IMR-90 (cell line): Measurements from ENCODE around the gene ADCY2. TPM values are rescaled to one million over a fixed set of nuclear protein-coding genes. Genes with fewer than 3 reads are reported as not detected.

Experiments used
- ATAC-seq: fragments of 200-7000 bp; cut with Tn5 transposase; 2 replicates; pipeline ENCODE4 v1.9.1; 2020; ENCODE audit warnings: low read depth, mild to moderate bottlenecking, moderate library complexity
- BruUV-seq: library from RNA; stranded (reverse); fragments of 400-500 nt; replicated peaks from 2 replicates; lab custom pipeline; 2021; lab: Mats Ljungman, UMichigan
- CTCF ChIA-PET: fragments of 300-600 bp; formaldehyde crosslinking; extraction: SDS; loops from one replicate; lab custom pipeline; 2021; ENCODE audit warnings: antibody characterized with exemption; lab: Yijun Ruan, JAX
- POLR2A ChIA-PET: fragments of 300-600 bp; sonication (Branson Sonifier 250); formaldehyde crosslinking; loops from one replicate; lab custom pipeline; 2022; ENCODE audit warnings: antibody characterized with exemption; ENCODE audit not compliant: unreplicated experiment; lab: Charles Lee
- DNase-seq: peaks from one replicate; pipeline ENCODE4 v3.0.0; 2013
- H2AFZ ChIP-seq: replicated peaks from 2 replicates; pipeline ENCODE3; 2013; ENCODE audit warnings: low read length, mild to moderate bottlenecking; ENCODE audit not compliant: poor library complexity
- H2AK5ac ChIP-seq: 2 replicates; pipeline ENCODE4 v1.6.1; 2013; ENCODE audit warnings: low read depth, low read length, inconsistent platforms
- H2AK9ac ChIP-seq: replicated peaks from 2 replicates; pipeline ENCODE3; 2013; ENCODE audit warnings: mild to moderate bottlenecking, low read depth, low read length, moderate library complexity; ENCODE audit not compliant: poor library complexity
- H2BK120ac ChIP-seq: 2 replicates; pipeline ENCODE4 v1.6.1; 2013; ENCODE audit warnings: low read depth, low read length, inconsistent platforms
- H2BK15ac ChIP-seq: 3 replicates; pipeline ENCODE4 v1.6.1; 2013; ENCODE audit warnings: low read depth, low read length, inconsistent platforms
- H2BK20ac ChIP-seq: 2 replicates; pipeline ENCODE4 v1.6.1; 2013; ENCODE audit warnings: low read depth, mild to moderate bottlenecking, inconsistent platforms, low read length, moderate library complexity
- H2BK5ac ChIP-seq: 2 replicates; pipeline ENCODE4 v1.6.1; 2013; ENCODE audit warnings: mild to moderate bottlenecking, low read depth, low read length, inconsistent platforms; ENCODE audit not compliant: poor library complexity, severe bottlenecking
- H3K14ac ChIP-seq: replicated peaks from 2 replicates; pipeline ENCODE4 v1.6.1; 2013; ENCODE audit warnings: low read depth, low read length, inconsistent platforms
- H3K18ac ChIP-seq: 2 replicates; pipeline ENCODE4 v1.6.1; 2013; ENCODE audit warnings: low read depth, low read length, control low read depth
- H3K23ac ChIP-seq: 2 replicates; pipeline ENCODE4 v1.6.1; 2013; ENCODE audit warnings: low read depth, low read length, inconsistent platforms
- H3K27ac ChIP-seq: 2 replicates; pipeline ENCODE4 v1.5.1; 2013; ENCODE audit warnings: mild to moderate bottlenecking, control low read depth, low read length; ENCODE audit not compliant: insufficient read depth
- H3K27me3 ChIP-seq: 2 replicates; pipeline ENCODE4 v1.6.1; 2013; ENCODE audit warnings: low read length; ENCODE audit not compliant: control insufficient read depth, insufficient read depth
- H3K36me3 ChIP-seq: 2 replicates; pipeline ENCODE4 v1.6.1; 2013; ENCODE audit warnings: low read length, mixed read lengths; ENCODE audit not compliant: control insufficient read depth, insufficient read depth
- H3K4ac ChIP-seq: 2 replicates; pipeline ENCODE4 v1.6.1; 2013; ENCODE audit warnings: low read depth, low read length, inconsistent platforms
- H3K4me1 ChIP-seq: 2 replicates; pipeline ENCODE4 v1.6.1; 2013; ENCODE audit warnings: low read length, mixed read lengths; ENCODE audit not compliant: control insufficient read depth, insufficient read depth
- H3K4me2 ChIP-seq: 2 replicates; pipeline ENCODE4 v1.6.1; 2013; ENCODE audit warnings: low read depth, mild to moderate bottlenecking, control low read depth, low read length, moderate library complexity
- H3K4me3 ChIP-seq: 2 replicates; pipeline ENCODE4 v1.5.1; 2013; ENCODE audit warnings: low read depth, mild to moderate bottlenecking, control low read depth, low read length, moderate library complexity; ENCODE audit not compliant: insufficient read depth
- H3K56ac ChIP-seq: 2 replicates; pipeline ENCODE4 v1.6.1; 2013; ENCODE audit warnings: low read length, inconsistent platforms; ENCODE audit not compliant: insufficient read depth; ENCODE audit errors: extremely low read depth
- H3K79me1 ChIP-seq, 2 experiments: 2 replicates each; pipeline ENCODE4 v1.6.1; 2013; ENCODE audit warnings: low read length in 2 of 2, inconsistent platforms in 1 of 2, low read depth in 1 of 2
- H3K9ac ChIP-seq: 2 replicates; pipeline ENCODE4 v1.6.1; 2013; ENCODE audit warnings: low read depth, low read length, control low read depth
- H3K9me1 ChIP-seq: 2 replicates; pipeline ENCODE4 v1.6.1; 2013; ENCODE audit warnings: low read length, inconsistent platforms; ENCODE audit not compliant: insufficient read depth
- H3K9me3 ChIP-seq: 2 replicates; pipeline ENCODE4 v1.6.1; 2013; ENCODE audit warnings: low read length; ENCODE audit not compliant: control insufficient read depth, insufficient read depth
- H4K20me1 ChIP-seq: 2 replicates; pipeline ENCODE4 v1.6.1; 2013; ENCODE audit warnings: low read length, inconsistent platforms; ENCODE audit not compliant: insufficient read depth
- H4K5ac ChIP-seq: 2 replicates; pipeline ENCODE4 v1.6.1; 2013; ENCODE audit warnings: mild to moderate bottlenecking, low read depth, low read length, control low read depth
- H4K8ac ChIP-seq, 2 experiments: 2 replicates each; pipeline ENCODE4 v1.6.1; 2013; ENCODE audit warnings: low read depth in 2 of 2, low read length in 2 of 2, control low read depth in 1 of 2, inconsistent platforms in 1 of 2
- H4K91ac ChIP-seq: 2 replicates; pipeline ENCODE4 v1.6.1; 2013; ENCODE audit warnings: low read depth, low read length, inconsistent platforms; ENCODE audit not compliant: insufficient read depth
- BHLHE40 ChIP-seq: fragments of 150-350 bp; IDR thresholded peaks from 2 replicates; pipeline ENCODE4 v1.6.1; 2016; ENCODE audit warnings: mild to moderate bottlenecking, low read depth, low read length
- CHD1 ChIP-seq: IDR thresholded peaks from 2 replicates; pipeline ENCODE4 v1.6.1; 2012; ENCODE audit warnings: low read depth, low read length, improper control_type of control experiment
- ELK1 ChIP-seq: fragments of 150-350 bp; IDR thresholded peaks from 2 replicates; pipeline ENCODE4 v1.6.1; 2016; ENCODE audit warnings: low read depth, mild to moderate bottlenecking, low read length, moderate library complexity, borderline replicate concordance
- FOS ChIP-seq: fragments of 150-350 bp; IDR thresholded peaks from 2 replicates; pipeline ENCODE4 v1.6.1; 2016; ENCODE audit warnings: low read depth, low read length
- MAFK ChIP-seq: IDR thresholded peaks from 2 replicates; pipeline ENCODE4 v1.6.1; 2012; ENCODE audit warnings: low read depth, low read length, improper control_type of control experiment
- MAZ ChIP-seq: IDR thresholded peaks from 2 replicates; pipeline ENCODE4 v1.6.1; 2012; ENCODE audit warnings: low read depth, mild to moderate bottlenecking, low read length, improper control_type of control experiment, moderate library complexity, borderline replicate concordance
- MXI1 ChIP-seq: IDR thresholded peaks from 2 replicates; pipeline ENCODE4 v1.6.1; 2012; ENCODE audit warnings: low read depth, mild to moderate bottlenecking, low read length, moderate library complexity, borderline replicate concordance
- NFE2L2 ChIP-seq: fragments of 150-350 bp; IDR thresholded peaks from 2 replicates; pipeline ENCODE4 v1.6.1; 2016; ENCODE audit warnings: low read depth, mild to moderate bottlenecking, low read length
- POLR2A ChIP-seq: IDR thresholded peaks from 2 replicates; pipeline ENCODE4 v1.6.1; 2012; ENCODE audit warnings: mild to moderate bottlenecking, low read depth, low read length
- RAD21 ChIP-seq: IDR thresholded peaks from 2 replicates; pipeline ENCODE4 v1.6.1; 2012; ENCODE audit warnings: low read length, improper control_type of control experiment
- RCOR1 ChIP-seq: IDR thresholded peaks from 2 replicates; pipeline ENCODE4 v1.6.1; 2012; ENCODE audit warnings: mild to moderate bottlenecking, low read length, improper control_type of control experiment; ENCODE audit not compliant: insufficient replicate concordance
- SMC3 ChIP-seq: fragments of 150-350 bp; IDR thresholded peaks from 2 replicates; pipeline ENCODE4 v1.6.1; 2016; ENCODE audit warnings: low read depth, mild to moderate bottlenecking, antibody characterized with exemption, low read length, moderate library complexity
- WGBS, 2 experiments: methylation state at CpG; one replicate each; pipeline versions ENCODE4 v1.1.5 to v1.1.7; 2013; ENCODE audit warnings: missing lambda C conversion rate in 2 of 2; ENCODE audit not compliant: insufficient read length in 1 of 2; ENCODE audit errors: extremely low coverage in 2 of 2; 5-methylcytosine and 5-hydroxymethylcytosine counted together
- dilution Hi-C: fragments of 300-500 bp; cut with HindIII; formaldehyde crosslinking; loops from one replicate; pipeline ENCODE4 v1.14.3; 2018; ENCODE audit warnings: low sequenced_read_pairs; ENCODE audit not compliant: unreplicated experiment
- in situ Hi-C: fragments of 300-500 bp; cut with MboI; formaldehyde crosslinking; loops from 3 replicates; pipeline ENCODE4 v1.14.3; 2019; ENCODE audit warnings: low sequenced_read_pairs, inconsistent platforms, mixed read lengths
- intact Hi-C: fragments of 100-400 bp; cut with micrococcal nuclease; formaldehyde crosslinking; loops from 2 replicates; pipeline ENCODE4 v1.10.0; 2022
- polyA plus RNA-seq, 3 experiments: library from polyadenylated mRNA; depleted of rRNA; stranded (reverse); fragments of >200 nt; gene quantifications; 2 replicates each; pipeline ENCODE4 v1.2.3, GENCODE V29; 2012; ENCODE audit warnings: low replicate concordance in 1 of 3
- total RNA-seq: library from RNA; depleted of rRNA; stranded (reverse); fragments of >200 nt; gene quantifications from 2 replicates; pipeline ENCODE4 v1.2.3, GENCODE V29; 2012
- TF ChIP-seq, protein P1 (sequence below): fragments of 150-350 bp; IDR thresholded peaks from 2 replicates; pipeline ENCODE4 v1.6.1; 2017; ENCODE audit warnings: mild to moderate bottlenecking, antibody characterized with exemption, low read length, low read depth

ADCY2 gene
- total and polyA plus RNA-seq, 2 of the 4 experiments (the other 2 are of a cell fraction): not detected

DNA sequence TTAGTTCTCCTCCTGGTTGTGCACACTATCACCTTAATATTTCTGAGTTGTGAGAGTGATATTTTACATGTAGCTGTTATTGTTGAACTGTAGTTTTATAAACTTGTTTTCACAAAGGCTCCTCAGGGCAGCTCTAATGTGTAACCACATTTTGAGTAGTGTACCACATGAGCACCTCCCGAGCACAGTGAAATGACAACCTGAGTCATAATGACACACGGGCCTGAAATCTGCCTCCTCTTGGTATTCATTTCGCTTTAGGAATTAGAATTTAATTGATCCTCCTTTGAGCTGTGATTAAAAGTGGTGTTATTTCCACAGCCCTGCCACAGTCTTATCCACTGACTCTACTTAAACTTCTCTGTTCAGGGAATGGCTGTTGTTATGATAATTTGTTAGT lies 480.9 kb downstream of the ADCY2 start:
- CTCF ChIA-PET: interaction anchor here (1.0 kb wide), 1 partner anchor 11 kb away, joined by 4 read pairs; no protein-coding TSS in a partner anchor
- dilution Hi-C loops: no loop called here
- H3K4me2 ChIP-seq: no peak overlapping the region

More for the DNA sequence above, 480.9 kb downstream of the ADCY2 start:
- Histone ChIP-seq H2AFZ (no peak overlapping the region), H2BK20ac (no peak overlapping the region), H3K27ac (no peak overlapping the region), H3K36me3 (peaks cover 19% of the 10 kb centered on the region), H3K9me1 (peaks cover 6% of the 10 kb centered on the region; the same call in 1 of the 2 replicates), H4K20me1 (peaks cover 10% of the 10 kb centered on the region), H4K5ac (no peak overlapping the region), H3K23ac (no peak overlapping the region), H2BK120ac (no peak overlapping the region), H4K91ac (no peak overlapping the region), H2AK5ac (no peak overlapping the region), H3K27me3 (no peaks in the 10 kb centered on the region), H2AK9ac (no peak overlapping the region), H3K56ac (no peak overlapping the region), H4K8ac (no peak overlapping the region), H2BK15ac (no peak overlapping the region), H3K4me1 (peaks cover 8% of the 10 kb centered on the region; the same call in 1 of the 2 replicates), H3K14ac (no peak overlapping the region), H3K18ac (no peak overlapping the region), H3K9ac (no peak overlapping the region), H3K4me3 (no peak overlapping the region), H3K4ac (no peak overlapping the region), H3K9me3 (no peaks in the 10 kb centered on the region), H3K79me1 (peaks cover 21 to 59% of the 10 kb centered on the region in 2 experiments; a peak in 3 of 4 replicates), H2BK5ac (no peak overlapping the region)
- TF ChIP-seq MXI1 (peak; percentile 85), MAFK (no peak), MAZ (no peak), FOS (peak; percentile 38; the same call in 1 of the 2 replicates), SMC3 (no peak), NFE2L2 (no peak), RAD21 (no peak), CHD1 (no peak), BHLHE40 (0 out of 2 replicates have a peak, but pooled peaks have one; percentile 14), RCOR1 (no peak), POLR2A (no peak), ELK1 (no peak)
- TF ChIP-seq, protein P1, sequence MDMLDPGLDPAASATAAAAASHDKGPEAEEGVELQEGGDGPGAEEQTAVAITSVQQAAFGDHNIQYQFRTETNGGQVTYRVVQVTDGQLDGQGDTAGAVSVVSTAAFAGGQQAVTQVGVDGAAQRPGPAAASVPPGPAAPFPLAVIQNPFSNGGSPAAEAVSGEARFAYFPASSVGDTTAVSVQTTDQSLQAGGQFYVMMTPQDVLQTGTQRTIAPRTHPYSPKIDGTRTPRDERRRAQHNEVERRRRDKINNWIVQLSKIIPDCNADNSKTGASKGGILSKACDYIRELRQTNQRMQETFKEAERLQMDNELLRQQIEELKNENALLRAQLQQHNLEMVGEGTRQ: peak; percentile 46; the same call in 1 of the 2 replicates
- WGBS, 2 experiments: no CpG with 5 or more reads among the region's 3 CpGs
- POLR2A ChIA-PET: no interaction called here
- peak; percentile 75 for DNase-seq
- intact Hi-C loops (loop anchor here (10.0 kb wide), 1 partner anchor 958 kb away; no protein-coding TSS in a partner anchor), in situ Hi-C loops (loop anchor here (25.0 kb wide), 2 partner anchors 1185 to 1660 kb away; partner anchors contain the start of gene SEMA5A)
- no TSS peak for BruUV-seq
- peak; percentile 75 for ATAC-seq
